Testis (tissue), 2 donors: Measurements from ENCODE around the gene RPA1.

Experiments used
- POLR2A ChIP-seq: fragments of 450-650 bp; IDR thresholded peaks from one replicate; pipeline ENCODE4 v1.6.1; 2017; ENCODE audit warnings: antibody characterized with exemption, mild to moderate bottlenecking, moderate library complexity
- TF ChIP-seq, protein P1 (sequence below), 3 experiments: fragments of 450-650 bp in 2 of 3; fragments of 200-600 bp in 1 of 3; sonication (generic) in 1 of 3; IDR thresholded peaks; one replicate each; pipeline ENCODE4 v1.5.1; 2016 to 2019; ENCODE audit warnings: antibody characterized with exemption in 3 of 3, mild to moderate bottlenecking in 2 of 3, moderate library complexity in 1 of 3

GRCh38 chr17:1796800-1797199, 33.0 kb upstream of the RPA1 start:
- TF ChIP-seq, protein P1, sequence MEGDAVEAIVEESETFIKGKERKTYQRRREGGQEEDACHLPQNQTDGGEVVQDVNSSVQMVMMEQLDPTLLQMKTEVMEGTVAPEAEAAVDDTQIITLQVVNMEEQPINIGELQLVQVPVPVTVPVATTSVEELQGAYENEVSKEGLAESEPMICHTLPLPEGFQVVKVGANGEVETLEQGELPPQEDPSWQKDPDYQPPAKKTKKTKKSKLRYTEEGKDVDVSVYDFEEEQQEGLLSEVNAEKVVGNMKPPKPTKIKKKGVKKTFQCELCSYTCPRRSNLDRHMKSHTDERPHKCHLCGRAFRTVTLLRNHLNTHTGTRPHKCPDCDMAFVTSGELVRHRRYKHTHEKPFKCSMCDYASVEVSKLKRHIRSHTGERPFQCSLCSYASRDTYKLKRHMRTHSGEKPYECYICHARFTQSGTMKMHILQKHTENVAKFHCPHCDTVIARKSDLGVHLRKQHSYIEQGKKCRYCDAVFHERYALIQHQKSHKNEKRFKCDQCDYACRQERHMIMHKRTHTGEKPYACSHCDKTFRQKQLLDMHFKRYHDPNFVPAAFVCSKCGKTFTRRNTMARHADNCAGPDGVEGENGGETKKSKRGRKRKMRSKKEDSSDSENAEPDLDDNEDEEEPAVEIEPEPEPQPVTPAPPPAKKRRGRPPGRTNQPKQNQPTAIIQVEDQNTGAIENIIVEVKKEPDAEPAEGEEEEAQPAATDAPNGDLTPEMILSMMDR (IDR thresholded peaks at IDR 0.05): no peak
- no peak for TF ChIP-seq POLR2A
